NB4 (cell line): ENCODE data around the gene GNG8.

Experiments
- MYC ChIP-seq: IDR thresholded peaks from 2 replicates; pipeline ENCODE4 v1.6.1; 2011; ENCODE audit warnings: low read depth, low read length
- POLR2A ChIP-seq: IDR thresholded peaks from 2 replicates; pipeline ENCODE4 v1.6.1; 2011; ENCODE audit warnings: mild to moderate bottlenecking; ENCODE audit not compliant: insufficient read length; ENCODE audit errors: extremely low read depth
- TF ChIP-seq, protein P1 (sequence below): IDR thresholded peaks from one replicate; pipeline ENCODE4 v1.5.1; 2012; ENCODE audit warnings: low read depth, low read length
- TF ChIP-seq, protein P2 (sequence below): IDR thresholded peaks from 2 replicates; pipeline ENCODE4 v1.6.1; 2011; ENCODE audit warnings: low read depth, low read length

DNA sequence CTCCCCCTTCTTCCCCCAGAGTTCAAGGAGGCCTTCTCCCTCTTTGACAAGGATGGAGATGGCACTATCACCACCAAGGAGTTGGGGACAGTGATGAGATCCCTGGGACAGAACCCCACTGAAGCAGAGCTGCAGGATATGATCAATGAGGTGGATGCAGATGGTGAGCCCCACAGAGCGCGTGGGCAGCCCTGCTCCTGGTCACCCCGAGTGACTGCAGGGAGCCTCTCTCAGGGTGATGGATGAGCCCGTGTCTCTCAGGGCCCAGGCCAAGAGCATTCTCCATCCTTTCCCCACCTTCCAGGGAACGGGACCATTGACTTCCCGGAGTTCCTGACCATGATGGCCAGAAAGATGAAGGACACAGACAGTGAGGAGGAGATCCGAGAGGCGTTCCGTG is 27.8 kb downstream of the GNG8 start:
- TF ChIP-seq, protein P1, sequence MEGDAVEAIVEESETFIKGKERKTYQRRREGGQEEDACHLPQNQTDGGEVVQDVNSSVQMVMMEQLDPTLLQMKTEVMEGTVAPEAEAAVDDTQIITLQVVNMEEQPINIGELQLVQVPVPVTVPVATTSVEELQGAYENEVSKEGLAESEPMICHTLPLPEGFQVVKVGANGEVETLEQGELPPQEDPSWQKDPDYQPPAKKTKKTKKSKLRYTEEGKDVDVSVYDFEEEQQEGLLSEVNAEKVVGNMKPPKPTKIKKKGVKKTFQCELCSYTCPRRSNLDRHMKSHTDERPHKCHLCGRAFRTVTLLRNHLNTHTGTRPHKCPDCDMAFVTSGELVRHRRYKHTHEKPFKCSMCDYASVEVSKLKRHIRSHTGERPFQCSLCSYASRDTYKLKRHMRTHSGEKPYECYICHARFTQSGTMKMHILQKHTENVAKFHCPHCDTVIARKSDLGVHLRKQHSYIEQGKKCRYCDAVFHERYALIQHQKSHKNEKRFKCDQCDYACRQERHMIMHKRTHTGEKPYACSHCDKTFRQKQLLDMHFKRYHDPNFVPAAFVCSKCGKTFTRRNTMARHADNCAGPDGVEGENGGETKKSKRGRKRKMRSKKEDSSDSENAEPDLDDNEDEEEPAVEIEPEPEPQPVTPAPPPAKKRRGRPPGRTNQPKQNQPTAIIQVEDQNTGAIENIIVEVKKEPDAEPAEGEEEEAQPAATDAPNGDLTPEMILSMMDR, result no peak
- TF ChIP-seq, protein P2, sequence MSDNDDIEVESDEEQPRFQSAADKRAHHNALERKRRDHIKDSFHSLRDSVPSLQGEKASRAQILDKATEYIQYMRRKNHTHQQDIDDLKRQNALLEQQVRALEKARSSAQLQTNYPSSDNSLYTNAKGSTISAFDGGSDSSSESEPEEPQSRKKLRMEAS, result no peak
- TF ChIP-seq POLR2A (no peak), MYC (no peak)
